ENCODE measurements around the gene SPART.

Gene SPART

DNA sequence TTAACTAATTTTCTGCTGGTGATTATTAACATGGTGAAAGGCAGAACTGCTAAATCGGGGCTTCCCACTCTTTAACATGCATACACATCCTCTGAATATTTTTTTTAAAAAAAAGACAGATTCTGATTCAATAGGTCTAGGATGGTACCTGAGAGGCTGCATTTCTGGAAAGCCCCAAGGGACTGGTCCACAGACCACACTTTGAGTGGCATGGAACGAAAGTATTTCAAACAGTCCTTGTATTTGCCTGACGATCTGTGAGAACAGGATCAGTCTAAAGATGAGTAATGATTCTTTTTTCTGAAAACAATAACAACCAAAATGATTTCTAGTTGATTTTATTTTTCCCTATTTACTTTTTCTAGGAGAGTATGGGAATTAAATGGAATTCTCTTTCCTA is 16.7 kb upstream of the SPART start:
- H3K4me3 ChIP-seq (ENCODE audit: low read depth, low read length) = no peak overlapping the region
- DNase-seq (ENCODE audit: low read depth) = no peak
- TF ChIP-seq, protein P1, sequence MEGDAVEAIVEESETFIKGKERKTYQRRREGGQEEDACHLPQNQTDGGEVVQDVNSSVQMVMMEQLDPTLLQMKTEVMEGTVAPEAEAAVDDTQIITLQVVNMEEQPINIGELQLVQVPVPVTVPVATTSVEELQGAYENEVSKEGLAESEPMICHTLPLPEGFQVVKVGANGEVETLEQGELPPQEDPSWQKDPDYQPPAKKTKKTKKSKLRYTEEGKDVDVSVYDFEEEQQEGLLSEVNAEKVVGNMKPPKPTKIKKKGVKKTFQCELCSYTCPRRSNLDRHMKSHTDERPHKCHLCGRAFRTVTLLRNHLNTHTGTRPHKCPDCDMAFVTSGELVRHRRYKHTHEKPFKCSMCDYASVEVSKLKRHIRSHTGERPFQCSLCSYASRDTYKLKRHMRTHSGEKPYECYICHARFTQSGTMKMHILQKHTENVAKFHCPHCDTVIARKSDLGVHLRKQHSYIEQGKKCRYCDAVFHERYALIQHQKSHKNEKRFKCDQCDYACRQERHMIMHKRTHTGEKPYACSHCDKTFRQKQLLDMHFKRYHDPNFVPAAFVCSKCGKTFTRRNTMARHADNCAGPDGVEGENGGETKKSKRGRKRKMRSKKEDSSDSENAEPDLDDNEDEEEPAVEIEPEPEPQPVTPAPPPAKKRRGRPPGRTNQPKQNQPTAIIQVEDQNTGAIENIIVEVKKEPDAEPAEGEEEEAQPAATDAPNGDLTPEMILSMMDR (IDR thresholded peaks at IDR 0.05; ENCODE audit: low read depth, low read length) = no peak
- TF ChIP-seq MYC (IDR thresholded peaks at IDR 0.05; ENCODE audit: low read depth, low read length) (no peak), POLR2A (IDR thresholded peaks at IDR 0.05; ENCODE audit: extremely low read depth, insufficient read length) (no peak)
- TF ChIP-seq, protein P2, sequence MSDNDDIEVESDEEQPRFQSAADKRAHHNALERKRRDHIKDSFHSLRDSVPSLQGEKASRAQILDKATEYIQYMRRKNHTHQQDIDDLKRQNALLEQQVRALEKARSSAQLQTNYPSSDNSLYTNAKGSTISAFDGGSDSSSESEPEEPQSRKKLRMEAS (IDR thresholded peaks at IDR 0.05; ENCODE audit: low read depth, low read length) = no peak

DNA sequence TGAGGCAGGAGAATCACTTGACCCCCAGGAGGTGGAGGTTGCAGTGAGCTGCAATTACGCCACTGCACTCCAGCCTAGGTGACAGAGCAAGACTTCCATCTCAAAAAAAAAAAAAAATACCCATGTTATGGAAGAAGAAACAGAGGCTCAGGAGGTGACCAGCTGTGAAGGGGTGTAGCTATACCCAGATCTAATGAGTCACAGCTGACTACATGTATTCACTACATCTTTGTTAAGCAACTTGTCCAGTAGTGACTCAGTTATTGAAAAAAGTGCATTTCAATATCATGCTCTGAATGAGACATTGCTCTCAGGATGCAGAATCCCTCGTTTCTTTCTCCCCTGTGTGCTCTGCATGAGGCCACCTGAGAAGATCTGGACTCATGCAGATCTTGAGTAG is 16.1 kb upstream of the SPART start:
- peak; percentile 64 for DNase-seq (ENCODE audit: low read depth)
- TF ChIP-seq MYC (IDR thresholded peaks at IDR 0.05; ENCODE audit: low read depth, low read length) (no peak), POLR2A (IDR thresholded peaks at IDR 0.05; ENCODE audit: extremely low read depth, insufficient read length) (no peak)
- TF ChIP-seq, protein P1 (IDR thresholded peaks at IDR 0.05; ENCODE audit: low read depth, low read length) = no peak
- TF ChIP-seq, protein P2 (IDR thresholded peaks at IDR 0.05; ENCODE audit: low read depth, low read length) = no peak
- no peak overlapping the region for H3K4me3 ChIP-seq (ENCODE audit: low read depth, low read length)

DNA sequence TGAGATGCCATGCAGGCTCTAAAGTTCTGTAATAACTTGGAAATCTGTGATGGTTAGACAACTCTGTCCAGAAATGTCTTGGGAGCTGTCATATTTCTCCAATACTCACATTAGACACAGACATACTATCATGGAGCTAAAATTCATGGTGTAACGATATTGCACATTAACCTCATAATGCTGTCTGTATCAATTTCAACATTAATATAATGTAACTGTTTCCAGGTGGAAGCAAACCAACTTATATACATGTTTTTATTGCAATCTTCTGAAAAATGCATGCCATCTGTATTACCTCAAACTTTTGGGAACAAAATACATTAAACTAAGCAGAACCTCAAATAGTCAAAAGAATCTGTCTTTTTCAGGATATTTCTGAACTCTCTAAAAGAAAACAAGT is 14.7 kb upstream of the SPART start:
- no peak overlapping the region for H3K4me3 ChIP-seq (ENCODE audit: low read depth, low read length)
- no peak for DNase-seq (ENCODE audit: low read depth)
- no peak for TF ChIP-seq MYC (IDR thresholded peaks at IDR 0.05; ENCODE audit: low read depth, low read length)
- TF ChIP-seq, protein P1 (IDR thresholded peaks at IDR 0.05; ENCODE audit: low read depth, low read length) = no peak
- no peak for TF ChIP-seq POLR2A (IDR thresholded peaks at IDR 0.05; ENCODE audit: extremely low read depth, insufficient read length)
- TF ChIP-seq, protein P2 (IDR thresholded peaks at IDR 0.05; ENCODE audit: low read depth, low read length) = no peak

DNA sequence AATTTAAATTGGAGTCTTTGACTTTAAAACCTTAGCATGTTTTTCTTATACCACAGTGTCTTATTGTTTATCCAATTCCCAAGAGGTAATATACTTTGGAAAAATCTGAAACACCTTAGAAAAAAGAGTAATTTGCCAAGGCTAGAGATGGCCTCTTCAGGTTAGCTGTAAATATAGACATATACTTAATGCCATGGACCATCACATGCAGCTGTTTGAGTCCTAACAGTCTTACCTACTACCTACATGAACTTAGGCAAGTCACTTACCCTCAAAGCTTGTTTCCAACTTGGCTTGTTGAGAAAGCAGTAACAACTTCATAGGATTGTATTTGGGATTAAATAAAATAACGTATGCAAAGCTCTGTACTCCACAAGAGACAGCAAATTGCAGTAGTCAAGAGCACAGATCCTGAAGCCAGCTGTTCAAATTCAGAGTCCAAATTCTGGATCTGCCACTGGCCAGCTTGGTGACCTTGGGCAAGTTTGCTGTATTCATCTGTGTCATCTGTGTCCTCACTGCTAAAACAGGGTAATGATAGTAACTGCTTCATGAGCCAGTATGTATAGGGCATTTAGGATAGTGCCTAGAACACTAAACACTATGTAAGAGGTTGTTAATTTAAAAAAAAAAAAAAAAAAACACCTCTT is 13.2 kb upstream of the SPART start:
- TF ChIP-seq MYC (IDR thresholded peaks at IDR 0.05; ENCODE audit: low read depth, low read length) (no peak), POLR2A (IDR thresholded peaks at IDR 0.05; ENCODE audit: extremely low read depth, insufficient read length) (no peak)
- TF ChIP-seq, protein P1 (IDR thresholded peaks at IDR 0.05; ENCODE audit: low read depth, low read length) = no peak
- TF ChIP-seq, protein P2 (IDR thresholded peaks at IDR 0.05; ENCODE audit: low read depth, low read length) = no peak
- no peak overlapping the region for H3K4me3 ChIP-seq (ENCODE audit: low read depth, low read length)
- no peak for DNase-seq (ENCODE audit: low read depth)

DNA sequence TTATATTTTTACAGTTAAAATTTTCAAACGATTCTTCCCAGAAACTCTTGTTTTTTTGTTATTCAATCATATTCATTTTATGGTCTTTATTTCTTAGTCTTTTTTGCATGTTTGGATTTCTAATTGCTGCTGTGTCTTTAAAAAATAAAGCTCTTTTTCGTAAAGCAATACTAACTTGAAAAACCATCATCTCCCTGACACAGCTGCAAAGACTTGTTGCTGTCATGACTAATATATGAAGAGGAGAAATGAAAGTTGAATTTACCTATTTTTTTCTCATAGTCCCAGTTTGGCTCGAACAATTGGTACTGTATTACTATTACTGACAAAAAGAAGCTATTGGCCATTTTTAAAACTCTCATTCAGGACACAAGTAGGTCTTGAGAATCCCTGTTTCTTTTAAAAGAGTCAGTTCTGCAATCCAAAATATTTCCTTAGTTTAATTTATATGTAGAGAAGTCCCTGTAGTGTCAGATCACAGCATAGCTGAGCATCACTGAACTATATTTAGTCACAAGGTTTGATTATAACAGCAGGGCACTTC is 12.1 kb upstream of the SPART start:
- no peak for TF ChIP-seq MYC (IDR thresholded peaks at IDR 0.05; ENCODE audit: low read depth, low read length)
- TF ChIP-seq, protein P1 (IDR thresholded peaks at IDR 0.05; ENCODE audit: low read depth, low read length) = no peak
- TF ChIP-seq POLR2A (IDR thresholded peaks at IDR 0.05; ENCODE audit: extremely low read depth, insufficient read length) = no peak
- TF ChIP-seq, protein P2 (IDR thresholded peaks at IDR 0.05; ENCODE audit: low read depth, low read length) = no peak
- no peak overlapping the region for H3K4me3 ChIP-seq (ENCODE audit: low read depth, low read length)
- no peak for DNase-seq (ENCODE audit: low read depth)

All from NB4 (cell line).